ENCODE results near the gene RAB23.
A peak's percentile ranks its signal among the peaks of the same experiment; 100 is the strongest.

Gene RAB23

GRCh38 chr6:57173886-57174510 lies 48.1 kb downstream of the RAB23 start:
- TF ChIP-seq, protein P1, sequence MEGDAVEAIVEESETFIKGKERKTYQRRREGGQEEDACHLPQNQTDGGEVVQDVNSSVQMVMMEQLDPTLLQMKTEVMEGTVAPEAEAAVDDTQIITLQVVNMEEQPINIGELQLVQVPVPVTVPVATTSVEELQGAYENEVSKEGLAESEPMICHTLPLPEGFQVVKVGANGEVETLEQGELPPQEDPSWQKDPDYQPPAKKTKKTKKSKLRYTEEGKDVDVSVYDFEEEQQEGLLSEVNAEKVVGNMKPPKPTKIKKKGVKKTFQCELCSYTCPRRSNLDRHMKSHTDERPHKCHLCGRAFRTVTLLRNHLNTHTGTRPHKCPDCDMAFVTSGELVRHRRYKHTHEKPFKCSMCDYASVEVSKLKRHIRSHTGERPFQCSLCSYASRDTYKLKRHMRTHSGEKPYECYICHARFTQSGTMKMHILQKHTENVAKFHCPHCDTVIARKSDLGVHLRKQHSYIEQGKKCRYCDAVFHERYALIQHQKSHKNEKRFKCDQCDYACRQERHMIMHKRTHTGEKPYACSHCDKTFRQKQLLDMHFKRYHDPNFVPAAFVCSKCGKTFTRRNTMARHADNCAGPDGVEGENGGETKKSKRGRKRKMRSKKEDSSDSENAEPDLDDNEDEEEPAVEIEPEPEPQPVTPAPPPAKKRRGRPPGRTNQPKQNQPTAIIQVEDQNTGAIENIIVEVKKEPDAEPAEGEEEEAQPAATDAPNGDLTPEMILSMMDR (IDR thresholded peaks at IDR 0.05; ENCODE audit: insufficient read depth, low read length, missing control alignments): no peak
- ChIA-PET CTCF (interaction anchor here (1.0 to 1.2 kb wide), 2 partner anchors 9 to 11 kb away, joined by 3 to 5 read pairs; no protein-coding TSS in a partner anchor), POLR2A (no interaction called here)
- H3K4me3 ChIP-seq (ENCODE audit: low read depth, low read length): peak overlapping the region; percentile 65
- DNase-seq (ENCODE audit: low read depth, low spot score): no peak

GRCh38 chr6:57173056-57173885 lies 48.8 kb downstream of the RAB23 start:
- ChIA-PET POLR2A (interaction anchor here (0.9 to 1.8 kb wide), 3 partner anchors 11 to 84 kb away, joined by 3 to 10 read pairs (median 4); no protein-coding TSS in a partner anchor), CTCF (interaction anchor here (0.6 to 3.9 kb wide), 4 partner anchors 12 to 143 kb away, joined by 3 to 21 read pairs (median 3); partner anchors contain the start of gene PRIM2)
- no peak for DNase-seq (ENCODE audit: low read depth, low spot score)
- TF ChIP-seq, protein P1 (IDR thresholded peaks at IDR 0.05; ENCODE audit: insufficient read depth, low read length, missing control alignments): no peak
- H3K4me3 ChIP-seq (ENCODE audit: low read depth, low read length): peak overlapping the region; percentile 65

DNA sequence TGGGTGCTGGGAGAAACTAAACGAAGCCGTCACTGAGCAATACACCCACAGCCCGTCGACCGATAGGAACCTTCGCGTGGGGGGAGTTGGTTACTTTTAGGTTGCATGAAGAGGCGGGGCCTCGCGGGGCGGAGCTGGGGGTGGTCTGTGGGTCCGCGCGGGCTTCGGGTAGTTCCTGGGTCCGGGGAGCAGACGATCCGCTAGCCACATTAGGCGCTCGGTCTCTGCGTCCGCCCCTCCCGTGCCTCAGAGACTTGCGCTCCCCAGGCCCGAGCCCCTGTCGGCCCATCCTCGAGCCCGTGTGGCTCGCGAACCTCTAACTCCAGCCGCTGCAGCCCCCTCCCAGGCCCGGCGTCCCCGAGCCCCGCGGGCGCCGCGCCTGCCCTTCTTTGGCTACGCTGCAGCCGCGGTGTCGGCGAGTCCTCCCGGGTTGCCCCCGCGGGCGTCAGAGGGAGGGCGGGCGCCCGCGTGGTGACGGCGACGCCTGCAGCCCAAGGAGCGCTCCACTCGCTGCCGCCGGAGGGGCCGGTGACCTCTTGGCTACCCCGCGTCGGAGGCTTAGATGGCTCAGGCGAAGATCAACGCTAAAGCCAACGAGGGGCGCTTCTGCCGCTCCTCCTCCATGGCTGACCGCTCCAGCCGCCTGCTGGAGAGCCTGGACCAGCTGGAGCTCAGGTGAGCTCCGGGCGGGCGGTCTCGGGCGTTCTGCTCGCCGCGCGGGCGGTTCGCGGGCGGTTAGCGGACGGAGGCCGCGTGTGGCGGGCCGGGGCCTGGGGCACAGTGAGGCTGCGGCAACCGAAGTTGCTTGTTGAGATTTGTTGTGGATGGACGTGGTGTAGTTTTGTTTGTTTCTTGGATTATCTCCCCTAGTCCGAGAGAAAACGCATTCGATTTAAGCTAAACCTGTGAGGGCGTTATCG lies 49.7 kb downstream of the RAB23 start, which contains the start of gene BAG2:
TSS of gene BAG2 (plus strand) at position 191 of the 920 bp plus-strand sequence. CDS start at position 563, 372 bp downstream.
- ChIA-PET CTCF (interaction anchor here (0.6 to 3.9 kb wide), 6 partner anchors 10 to 269 kb away, joined by 3 to 21 read pairs (median 3); partner anchors contain the start of gene PRIM2), POLR2A (interaction anchor here (0.6 to 1.8 kb wide), 6 partner anchors 11 to 630 kb away, joined by 3 to 10 read pairs (median 4); no protein-coding TSS in a partner anchor)
- peak within 1 kb of the TSS; percentile 65 for H3K4me3 ChIP-seq (ENCODE audit: low read depth, low read length)
- no peak for DNase-seq (ENCODE audit: low read depth, low spot score)
- TF ChIP-seq, protein P1 (IDR thresholded peaks at IDR 0.05; ENCODE audit: insufficient read depth, low read length, missing control alignments): no peak

GRCh38 chr6:57165080-57165479 lies 57.0 kb downstream of the RAB23 start:
- ChIA-PET POLR2A (no interaction called here), CTCF (interaction anchor here (1.3 kb wide), 1 partner anchor 152 kb away, joined by 6 read pairs; no protein-coding TSS in a partner anchor)
- no peak for DNase-seq (ENCODE audit: low read depth, low spot score)
- TF ChIP-seq, protein P1 (IDR thresholded peaks at IDR 0.05; ENCODE audit: insufficient read depth, low read length, missing control alignments): no peak
- H3K4me3 ChIP-seq (ENCODE audit: low read depth, low read length): no peak overlapping the region

GRCh38 chr6:57163956-57164355 lies 58.2 kb downstream of the RAB23 start:
- CTCF ChIA-PET: no interaction called here

More at GRCh38 chr6:57163956-57164355, 58.2 kb downstream of the RAB23 start:
- TF ChIP-seq, protein P1 (IDR thresholded peaks at IDR 0.05; ENCODE audit: insufficient read depth, low read length, missing control alignments): no peak
- no peak overlapping the region for H3K4me3 ChIP-seq (ENCODE audit: low read depth, low read length)
- POLR2A ChIA-PET: no interaction called here
- DNase-seq (ENCODE audit: low read depth, low spot score): no peak

Measured in AG04449 (cell line).